Activated T-cell treated with anti-CD3 and anti-CD28 coated beads, Interleukin-2, amount 50 U/mL, for 72 hours (primary cell): Measurements from ENCODE around the gene ELN. TPM values are rescaled to one million over a fixed set of nuclear protein-coding genes. Genes with fewer than 3 reads are reported as not detected.

Source experiments
- ATAC-seq, 2 donors: fragments of 150-1000 bp; cut with Tn5 transposase; replicated peaks in 1 of 2; 2 replicates each; pipeline ENCODE4 v1.10.0; 2021; ENCODE audit warnings: moderate library complexity in 2 of 2, mild to moderate bottlenecking in 1 of 2
- DNase-seq, 2 donors: peaks; one replicate each; pipeline ENCODE4 v3.0.0; 2021 to 2022; ENCODE audit warnings: mixed read lengths in 1 of 2
- H3K27ac Mint-ChIP-seq: one replicate; pipeline ENCODE4 v1.8.0; 2022; ENCODE audit warnings: mild to moderate bottlenecking, moderate library complexity, mixed read lengths
- H3K27me3 Mint-ChIP-seq: one replicate; pipeline ENCODE4 v1.8.0; 2022; ENCODE audit warnings: low read depth, mixed read lengths
- H3K36me3 Mint-ChIP-seq, 2 donors: one replicate each; pipeline ENCODE4 v1.8.0; 2022; ENCODE audit warnings: mixed read lengths in 2 of 2, mild to moderate bottlenecking in 1 of 2; ENCODE audit not compliant: insufficient read depth in 2 of 2
- H3K4me1 Mint-ChIP-seq: one replicate; pipeline ENCODE4 v1.8.0; 2022; ENCODE audit warnings: low read depth, mixed read lengths
- H3K4me3 Mint-ChIP-seq, 2 donors: one replicate each; pipeline ENCODE4 v1.8.0; 2022; ENCODE audit warnings: mild to moderate bottlenecking in 2 of 2, mixed read lengths in 2 of 2, moderate library complexity in 2 of 2
- H3K9me3 Mint-ChIP-seq, 2 donors: one replicate each; pipeline ENCODE4 v1.8.0; 2022; ENCODE audit warnings: mixed read lengths in 2 of 2
- total RNA-seq, 2 donors: library from RNA; stranded (reverse); gene quantifications; one replicate each; pipeline ENCODE4 v1.2.3, GENCODE V29; 2022

The ELN gene
- total RNA-seq, 2 donors from 2014 or later: not detected

DNA sequence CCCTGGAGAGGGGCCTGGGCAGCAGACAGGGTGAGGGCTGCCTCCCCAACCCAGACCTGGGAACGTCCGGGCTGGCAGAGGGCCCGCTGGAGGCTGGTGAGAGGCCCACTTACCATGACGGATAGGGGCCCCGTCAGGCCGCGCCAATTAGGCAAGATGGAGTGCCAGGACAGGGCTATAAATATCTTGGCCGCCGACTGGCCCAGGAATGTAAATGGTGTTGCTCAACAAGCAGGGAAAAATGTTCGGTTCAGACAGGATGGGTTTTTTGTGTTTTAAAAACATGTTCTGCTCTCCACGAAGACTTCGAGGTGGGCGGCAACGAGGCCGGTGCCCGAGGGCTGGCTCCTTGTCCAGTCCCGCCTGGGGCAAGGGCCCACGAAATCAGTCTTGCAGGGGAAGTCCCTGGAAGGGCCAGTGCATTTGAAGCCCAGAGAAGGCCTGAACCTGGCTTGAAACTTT, 35.8 kb upstream of the ELN start:
- ATAC-seq: no peak
- no peak for DNase-seq

DNA sequence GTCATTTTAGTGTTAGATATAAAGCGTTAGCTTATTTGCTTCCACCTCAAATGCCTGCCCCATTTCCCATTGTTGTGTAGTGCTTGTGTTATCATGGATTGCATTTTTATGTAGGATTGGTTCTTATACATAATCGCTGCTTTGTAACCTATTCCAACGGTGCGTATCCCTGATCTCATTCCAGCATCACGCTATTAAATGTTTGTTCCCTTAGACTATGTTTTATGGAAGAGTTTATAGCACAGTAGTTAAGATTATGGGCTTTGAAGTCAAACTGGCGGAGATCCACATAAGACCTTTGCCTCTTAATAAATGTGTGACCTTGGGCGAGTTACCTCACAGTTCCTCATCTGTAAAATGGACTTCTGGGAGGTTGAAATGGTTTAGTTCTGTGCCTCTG, 34.0 kb upstream of the ELN start:
- no peaks in the 10 kb centered on the region for H3K4me1 Mint-ChIP-seq
- no peak for ATAC-seq

More for the DNA sequence above, 35.8 kb upstream of the ELN start:
- Mint-ChIP-seq H3K4me3 (no peak overlapping the region), H3K27me3 (peaks cover 4% of the 10 kb centered on the region), H3K4me1 (no peaks in the 10 kb centered on the region), H3K27ac (no peak overlapping the region), H3K36me3 (peaks cover 3 to 7% of the 10 kb centered on the region in 2 donors), H3K9me3 (peaks cover 0 to 12% of the 10 kb centered on the region in 2 donors)

DNA sequence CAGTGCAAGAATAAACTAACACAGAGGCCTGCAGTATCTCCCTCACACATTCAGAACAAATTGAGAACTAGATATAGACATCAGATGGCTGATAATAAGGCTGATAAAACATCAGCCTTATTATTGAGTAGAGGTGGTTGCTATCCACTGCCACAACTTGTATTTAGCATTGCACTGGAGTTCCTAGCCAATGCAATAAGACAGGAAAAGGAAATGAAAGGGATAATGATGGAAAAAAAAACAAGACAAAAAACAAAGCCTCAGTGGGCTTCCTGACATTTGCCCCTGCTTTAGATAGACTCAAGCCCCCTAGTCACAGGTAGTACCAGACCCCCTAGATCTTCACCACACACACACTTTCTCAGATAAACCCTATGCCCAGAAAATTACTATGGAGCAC, 33.2 kb upstream of the ELN start:
- H3K4me3 Mint-ChIP-seq: no peak overlapping the region
- DNase-seq (no peak), ATAC-seq (no peak)
- H3K9me3 Mint-ChIP-seq: peaks cover 0 to 12% of the 10 kb centered on the region in 2 donors
- peaks cover 3 to 7% of the 10 kb centered on the region in 2 donors for H3K36me3 Mint-ChIP-seq
- H3K4me1 Mint-ChIP-seq: no peaks in the 10 kb centered on the region
- H3K27ac Mint-ChIP-seq: no peak overlapping the region
- peaks cover 6% of the 10 kb centered on the region for H3K27me3 Mint-ChIP-seq

More for the DNA sequence above, 34.0 kb upstream of the ELN start:
- no peak for DNase-seq
- peaks cover 0 to 12% of the 10 kb centered on the region in 2 donors for H3K9me3 Mint-ChIP-seq
- peaks cover 6% of the 10 kb centered on the region for H3K27me3 Mint-ChIP-seq
- no peak overlapping the region for H3K4me3 Mint-ChIP-seq
- no peak overlapping the region for H3K27ac Mint-ChIP-seq
- peaks cover 3 to 7% of the 10 kb centered on the region in 2 donors for H3K36me3 Mint-ChIP-seq

DNA sequence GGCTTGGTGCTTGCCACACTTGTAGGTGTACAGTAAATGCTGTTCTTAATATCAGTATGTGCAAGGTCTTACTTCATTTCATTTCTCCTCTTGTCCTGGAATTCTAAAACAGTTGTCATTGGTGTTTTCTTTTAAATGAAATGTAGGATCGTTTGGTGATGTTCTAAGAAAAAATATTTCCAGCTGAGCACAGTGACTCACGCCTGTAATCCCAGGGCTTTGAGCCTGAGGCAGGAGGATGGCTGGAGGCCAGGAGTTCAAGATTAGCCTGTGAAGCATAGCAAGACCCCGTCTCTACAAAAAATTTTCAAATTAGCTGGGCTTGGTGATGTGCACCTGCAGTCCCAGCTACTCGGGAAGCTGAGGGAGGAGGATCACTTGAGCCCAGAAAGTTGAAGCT, 32.6 kb upstream of the ELN start:
- peaks cover 3 to 7% of the 10 kb centered on the region in 2 donors for H3K36me3 Mint-ChIP-seq
- no peak for DNase-seq
- no peaks in the 10 kb centered on the region for H3K4me1 Mint-ChIP-seq
- H3K27me3 Mint-ChIP-seq: peaks cover 6% of the 10 kb centered on the region
- peaks cover 0 to 12% of the 10 kb centered on the region in 2 donors for H3K9me3 Mint-ChIP-seq
- H3K27ac Mint-ChIP-seq: no peak overlapping the region
- no peak overlapping the region for H3K4me3 Mint-ChIP-seq
- ATAC-seq: no peak

DNA sequence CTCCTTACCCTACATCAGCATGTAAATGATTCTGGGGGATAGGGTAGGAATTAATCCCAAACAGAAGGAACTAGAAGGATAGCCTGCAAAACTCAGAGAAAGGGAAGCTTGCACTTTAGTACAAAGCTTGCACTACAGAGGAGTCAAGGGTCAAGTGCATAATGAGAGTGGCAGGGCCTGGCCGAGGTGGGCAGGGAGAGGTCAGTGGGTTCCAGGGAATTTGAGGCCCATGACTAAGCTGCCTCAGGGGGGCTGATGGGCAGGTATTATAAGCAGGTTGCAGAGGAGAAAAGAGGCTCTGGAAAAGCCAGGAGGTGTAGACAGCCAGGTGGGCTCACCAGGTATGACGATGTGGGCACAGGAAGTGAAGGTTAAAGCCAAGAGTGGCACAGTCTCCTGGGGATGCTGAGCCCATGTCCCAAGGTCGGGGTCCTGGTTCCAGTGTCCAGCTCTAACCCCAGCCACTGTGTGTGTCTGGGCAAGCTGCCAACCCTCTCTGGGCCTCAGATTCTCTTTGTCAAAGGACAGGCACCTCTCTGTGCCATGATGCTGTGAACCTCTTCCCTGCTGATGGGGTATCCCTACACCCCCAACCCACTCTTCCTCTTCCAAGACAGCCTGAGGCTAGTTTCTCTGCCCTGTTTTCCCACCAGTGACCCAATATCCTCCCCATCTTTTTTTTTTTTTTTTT, 32.0 kb upstream of the ELN start:
- ATAC-seq (no peak), DNase-seq (no peak)
- no peaks in the 10 kb centered on the region for H3K4me1 Mint-ChIP-seq
- no peak overlapping the region for H3K4me3 Mint-ChIP-seq
- H3K27me3 Mint-ChIP-seq: peaks cover 6% of the 10 kb centered on the region
- H3K36me3 Mint-ChIP-seq: peaks cover 3 to 7% of the 10 kb centered on the region in 2 donors
- peaks cover 0 to 12% of the 10 kb centered on the region in 2 donors for H3K9me3 Mint-ChIP-seq
- no peak overlapping the region for H3K27ac Mint-ChIP-seq

DNA sequence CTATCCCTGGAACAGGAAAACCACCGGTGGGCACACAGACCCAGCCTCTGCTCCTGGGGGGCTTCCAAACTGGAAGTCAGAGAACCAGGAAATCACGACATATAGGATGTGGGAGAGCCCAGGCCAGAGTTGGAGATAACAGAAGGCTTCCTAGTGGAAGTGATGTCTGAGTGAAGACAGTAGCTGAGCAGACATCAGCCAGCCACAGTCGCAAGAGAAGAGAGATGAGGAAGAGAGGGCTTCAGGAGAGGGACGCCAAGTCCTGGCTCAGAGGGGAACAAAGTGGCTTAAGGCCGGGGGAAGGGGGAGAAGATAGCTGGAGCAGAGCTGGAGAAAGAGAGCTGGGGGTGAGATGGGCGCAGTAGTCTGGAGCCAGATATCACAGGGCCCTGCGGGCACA, 30.9 kb upstream of the ELN start:
- H3K27ac Mint-ChIP-seq: no peak overlapping the region
- peaks cover 6% of the 10 kb centered on the region for H3K27me3 Mint-ChIP-seq
- peaks cover 3 to 7% of the 10 kb centered on the region in 2 donors for H3K36me3 Mint-ChIP-seq
- H3K9me3 Mint-ChIP-seq: peaks cover 0 to 12% of the 10 kb centered on the region in 2 donors
- no peaks in the 10 kb centered on the region for H3K4me1 Mint-ChIP-seq
- no peak overlapping the region for H3K4me3 Mint-ChIP-seq
- DNase-seq (no peak), ATAC-seq (no peak)

DNA sequence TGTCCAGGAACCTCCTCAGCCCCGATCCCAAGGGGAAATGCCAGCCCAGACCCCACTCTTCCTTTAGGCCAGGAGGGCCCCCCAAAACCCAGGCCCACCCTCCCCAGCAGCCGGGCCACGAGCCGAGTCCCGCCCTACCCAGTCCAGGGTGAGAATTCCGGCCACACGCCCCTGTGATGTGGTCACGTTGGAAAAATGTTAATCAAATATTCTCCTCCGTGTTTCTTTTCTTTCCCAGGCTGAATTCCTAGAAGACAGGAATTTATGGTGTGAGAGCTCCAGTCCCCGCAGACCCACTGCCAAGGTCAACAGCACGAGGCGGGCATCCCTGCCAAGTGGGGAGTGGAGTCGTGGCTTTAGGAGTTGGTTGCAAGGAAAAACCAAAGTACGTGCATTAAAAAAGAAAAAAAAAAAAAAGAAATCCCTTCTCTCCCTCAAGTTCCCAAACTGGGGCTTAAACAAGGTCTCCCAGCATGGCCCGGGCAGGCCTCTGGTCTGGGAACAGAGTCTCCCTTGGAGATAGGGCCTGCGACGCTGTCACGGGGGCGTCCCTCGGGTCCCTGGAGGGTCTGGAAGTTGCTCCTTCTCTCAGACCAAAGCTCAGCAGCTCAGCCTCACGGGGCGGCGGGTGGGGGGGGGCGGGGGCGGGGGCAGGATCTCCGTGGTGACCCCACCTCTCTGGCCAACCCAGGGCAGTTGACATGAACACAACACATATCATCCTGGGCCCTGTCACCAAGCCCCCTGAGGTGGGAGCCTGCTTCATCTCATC, 28.1 kb upstream of the ELN start:
- H3K9me3 Mint-ChIP-seq: peaks cover 0 to 4% of the 10 kb centered on the region in 2 donors
- peaks cover 7% of the 10 kb centered on the region for H3K4me1 Mint-ChIP-seq
- DNase-seq (no peak), ATAC-seq (no peak)
- H3K27ac Mint-ChIP-seq: no peak overlapping the region
- H3K27me3 Mint-ChIP-seq: peaks cover 6% of the 10 kb centered on the region
- H3K36me3 Mint-ChIP-seq: peaks cover 2 to 3% of the 10 kb centered on the region in 2 donors
- H3K4me3 Mint-ChIP-seq: no peak overlapping the region

DNA sequence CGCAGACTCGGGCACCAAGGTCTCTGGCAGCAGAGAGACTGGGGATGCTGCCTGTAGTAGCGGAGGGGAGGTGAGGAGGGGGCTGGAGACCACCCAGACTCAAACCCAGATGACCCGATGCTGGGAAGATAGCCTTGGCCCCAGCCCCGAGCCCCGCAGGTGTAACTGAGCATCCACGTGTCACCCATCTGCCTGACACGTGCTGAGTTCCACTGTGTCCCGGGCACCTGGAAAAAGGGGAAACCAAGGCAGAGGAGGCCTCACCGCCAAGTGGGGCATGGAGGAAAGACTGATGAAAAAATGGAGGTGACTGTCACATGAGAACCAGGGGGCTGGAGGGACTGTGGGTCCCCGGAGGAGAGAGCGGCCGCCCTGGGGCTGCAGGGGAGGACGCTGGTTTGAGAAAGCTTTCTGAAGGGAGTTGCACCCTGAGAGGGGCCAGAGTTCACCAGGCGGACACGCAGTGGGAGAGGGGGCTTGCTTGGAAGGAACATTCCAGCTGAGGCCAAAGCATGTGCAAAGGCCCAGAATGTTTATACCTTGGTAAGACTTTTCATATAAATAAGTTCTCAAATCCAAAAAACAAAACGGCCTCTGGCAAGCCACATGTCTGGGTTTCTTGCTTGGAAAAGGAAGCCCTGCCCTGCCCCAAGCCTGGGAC, 27.4 kb upstream of the ELN start:
- Mint-ChIP-seq H3K9me3 (no peaks in the 10 kb centered on the region), H3K27ac (no peak overlapping the region), H3K36me3 (peaks cover 0 to 2% of the 10 kb centered on the region in 2 donors), H3K27me3 (peaks cover 6% of the 10 kb centered on the region), H3K4me3 (no peak overlapping the region), H3K4me1 (peaks cover 7% of the 10 kb centered on the region)
- ATAC-seq: no peak
- DNase-seq: no peak

DNA sequence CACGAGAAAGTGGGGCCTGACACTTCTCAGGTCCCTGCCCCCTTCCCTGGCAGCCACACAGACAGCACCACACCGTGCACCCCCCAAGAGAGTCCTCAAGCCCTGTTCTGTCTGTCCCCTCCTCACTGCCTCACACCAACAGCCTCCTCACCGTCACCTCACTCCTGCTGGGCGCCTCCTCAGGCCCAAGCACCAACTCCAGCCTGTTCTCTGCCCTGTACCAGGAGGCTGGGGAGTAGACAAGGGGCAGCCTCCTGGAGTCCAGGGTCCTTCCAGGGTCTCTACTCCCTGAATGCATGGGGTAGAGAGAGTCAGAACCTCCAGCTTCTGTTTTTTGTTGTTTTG, 26.9 kb upstream of the ELN start:
- H3K9me3 Mint-ChIP-seq: no peaks in the 10 kb centered on the region
- no peaks in the 10 kb centered on the region for H3K36me3 Mint-ChIP-seq
- peaks cover 7% of the 10 kb centered on the region for H3K4me1 Mint-ChIP-seq
- DNase-seq: no peak
- peaks cover 6% of the 10 kb centered on the region for H3K27me3 Mint-ChIP-seq
- no peak overlapping the region for H3K27ac Mint-ChIP-seq
- ATAC-seq: no peak
- no peak overlapping the region for H3K4me3 Mint-ChIP-seq

DNA sequence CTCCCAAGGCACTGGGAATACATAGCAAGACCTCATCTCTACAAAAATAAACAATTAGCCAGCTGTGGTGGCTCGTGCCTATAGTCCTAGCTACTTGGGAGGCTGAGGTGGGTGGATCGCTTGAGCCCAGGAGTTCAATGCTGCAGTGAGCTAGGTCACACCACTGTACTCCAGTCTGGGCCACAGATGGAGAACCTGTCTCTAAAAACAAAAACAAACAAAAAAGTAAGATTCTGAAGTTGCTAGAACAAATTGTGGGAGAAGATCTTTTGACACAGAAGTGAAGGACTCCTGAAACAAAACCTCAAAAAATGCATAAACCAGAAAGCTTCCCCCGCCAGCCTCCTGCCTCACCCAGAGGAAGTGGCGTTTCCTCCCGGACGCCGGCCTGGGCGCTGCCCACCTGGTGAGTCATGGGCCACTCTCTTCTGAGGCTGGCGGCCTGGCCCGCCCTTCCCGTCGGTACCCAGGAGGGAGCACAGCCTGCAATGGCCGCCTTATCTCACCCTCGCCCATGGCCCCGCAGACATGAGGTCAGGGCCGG, 25.4 kb upstream of the ELN start:
- H3K36me3 Mint-ChIP-seq: no peaks in the 10 kb centered on the region
- H3K9me3 Mint-ChIP-seq: no peaks in the 10 kb centered on the region
- H3K4me1 Mint-ChIP-seq: peaks cover 7% of the 10 kb centered on the region
- H3K27me3 Mint-ChIP-seq: no peaks in the 10 kb centered on the region
- H3K27ac Mint-ChIP-seq: no peak overlapping the region
- H3K4me3 Mint-ChIP-seq: no peak overlapping the region
- peak in 1 of 2 donors; percentile 61 for ATAC-seq
- peak; percentile 12 to 18 for DNase-seq

DNA sequence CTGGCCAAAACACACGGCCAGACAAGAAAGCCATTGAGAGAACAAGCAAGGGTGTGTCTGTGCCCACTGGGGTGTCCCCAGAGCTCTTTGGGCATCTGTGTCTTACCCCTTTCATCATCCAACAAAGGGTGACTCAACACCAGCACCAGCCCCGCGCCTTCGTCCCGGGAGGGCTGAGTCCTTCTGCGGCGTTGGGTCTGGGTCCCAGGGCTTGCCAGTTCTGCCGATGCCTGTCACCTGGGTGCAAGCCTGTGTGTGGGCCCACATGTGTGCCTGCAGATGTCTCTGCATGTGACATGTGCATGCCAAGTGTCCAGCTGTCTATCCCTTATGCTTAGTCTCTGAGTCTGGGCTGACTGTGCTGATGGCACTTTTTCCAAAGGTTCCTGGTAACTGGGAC, 24.4 kb upstream of the ELN start:
- no peak for ATAC-seq
- no peaks in the 10 kb centered on the region for H3K27me3 Mint-ChIP-seq
- H3K9me3 Mint-ChIP-seq: no peaks in the 10 kb centered on the region
- no peak overlapping the region for H3K4me3 Mint-ChIP-seq
- peaks cover 7% of the 10 kb centered on the region for H3K4me1 Mint-ChIP-seq
- no peak overlapping the region for H3K27ac Mint-ChIP-seq
- H3K36me3 Mint-ChIP-seq: no peaks in the 10 kb centered on the region
- DNase-seq: no peak

DNA sequence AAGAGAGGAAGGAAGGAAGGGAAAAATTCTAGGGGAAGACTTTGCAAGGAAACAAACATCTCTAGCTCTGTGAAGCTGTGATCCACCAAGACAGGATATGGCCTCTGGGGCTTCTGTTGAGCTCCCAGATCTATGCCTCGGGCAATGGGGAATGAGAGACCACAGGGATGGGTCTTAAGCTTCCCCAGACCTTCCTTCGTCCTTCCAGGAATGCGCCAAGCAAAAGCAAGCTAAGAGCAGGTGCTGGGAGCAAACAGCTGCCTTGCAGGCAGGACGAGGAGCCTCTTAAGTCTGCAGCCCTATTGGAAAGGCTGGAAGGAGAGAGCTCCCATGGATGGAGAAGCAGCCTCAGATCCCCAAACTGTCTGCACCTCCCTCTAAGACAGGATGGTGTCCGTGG, 21.9 kb upstream of the ELN start:
- H3K27ac Mint-ChIP-seq: no peak overlapping the region
- no peaks in the 10 kb centered on the region for H3K9me3 Mint-ChIP-seq
- H3K4me1 Mint-ChIP-seq: peaks cover 7% of the 10 kb centered on the region
- ATAC-seq: no peak
- no peak for DNase-seq
- no peak overlapping the region for H3K4me3 Mint-ChIP-seq
- no peaks in the 10 kb centered on the region for H3K36me3 Mint-ChIP-seq
- no peaks in the 10 kb centered on the region for H3K27me3 Mint-ChIP-seq
